ENCODE results near the gene HECW1. TPM values are rescaled to one million over a fixed set of nuclear protein-coding genes. Genes with fewer than 3 reads are reported as not detected.

The HECW1 gene
- total and polyA plus RNA-seq, 2 of the 8 experiments (the other 6 are each of a cell fraction or from before 2014, with no cell fraction given) = 2.9 to 12.7 TPM

GRCh38 chr7:43092819-43093218 lies 19.6 kb upstream of the HECW1 start:
- DNase-seq (ENCODE audit: low read depth in 1 of 2, low spot score in 2 of 2) = no peak
- no peaks in the 10 kb centered on the region for H3K79me1 ChIP-seq (ENCODE audit: low read depth, low read length)
- H3K4ac ChIP-seq (replicated peaks; ENCODE audit: insufficient read length, low read depth, low read length) = no peak overlapping the region
- no peak overlapping the region for H3K27ac ChIP-seq (ENCODE audit: low read depth, low read length)
- no peaks in the 10 kb centered on the region for H3K27me3 ChIP-seq (replicated peaks in 1 of 4; ENCODE audit: control insufficient read depth in 3 of 4, extremely low read depth in 1 of 4, insufficient read depth in 3 of 4, low read length in 3 of 4)
- no peak overlapping the region for H4K8ac ChIP-seq (ENCODE audit: extremely low read depth, insufficient read depth, low read length)
- no peaks in the 10 kb centered on the region; the same call in 1 of the 2 replicates for H3K23me2 ChIP-seq (ENCODE audit: low read depth, low read length)
- WGBS, 2 experiments (ENCODE audit: extremely low coverage in 1 of 2, insufficient coverage in 1 of 2, insufficient read length in 1 of 2, insufficient replicate concordance in 2 of 2, low coverage in 1 of 2, low lambda C conversion rate in 2 of 2, missing lambda C conversion rate in 1 of 2) = 87% methylated on average over 1 of the region's 1 CpG; no CpG with 5 or more reads in 1 of the 2 experiments
- no peak overlapping the region for H3K14ac ChIP-seq (ENCODE audit: insufficient read length)
- H4K91ac ChIP-seq (replicated peaks; ENCODE audit: insufficient read length, low read length) = no peak overlapping the region
- H3K4me3 ChIP-seq (ENCODE audit: extremely low read depth in 1 of 4, insufficient read depth in 2 of 4, low read depth in 3 of 4, low read length in 4 of 4) = no peak overlapping the region
- POLR2A ChIA-PET (ENCODE audit: partially characterized antibody) = no interaction called here
- no peak overlapping the region for H2BK20ac ChIP-seq (ENCODE audit: low read length)
- no peak overlapping the region for H3K23ac ChIP-seq (ENCODE audit: insufficient read length)
- no peak overlapping the region for H2BK120ac ChIP-seq (replicated peaks; ENCODE audit: low read depth, low read length)
- no peak overlapping the region for H2BK15ac ChIP-seq (ENCODE audit: low read length)
- TF ChIP-seq RAD21 (IDR thresholded peaks at IDR 0.05 in 1 of 2, conservative IDR thresholded peaks at IDR 0.05 in 1 of 2; ENCODE audit: low read depth in 2 of 2, low read length in 2 of 2) (no peak), KDM4A (IDR thresholded peaks at IDR 0.05; ENCODE audit: low read depth, low read length, severe bottlenecking) (no peak), ATF3 (IDR thresholded peaks at IDR 0.05; ENCODE audit: insufficient read depth, low read depth, low read length) (no peak)
- no peak overlapping the region for H3K18ac ChIP-seq (ENCODE audit: extremely low read depth, low read length)
- no peaks in the 10 kb centered on the region for H3K4me1 ChIP-seq (replicated peaks in 1 of 4; ENCODE audit: control insufficient read depth in 3 of 4, insufficient read depth in 4 of 4, low read length in 3 of 4)
- H2BK5ac ChIP-seq (ENCODE audit: low read depth, low read length) = no peak overlapping the region
- no peak overlapping the region for H3K4me2 ChIP-seq (ENCODE audit: insufficient read depth in 1 of 2, low read depth in 2 of 2, low read length in 2 of 2)
- no peak overlapping the region for H2AFZ ChIP-seq (ENCODE audit: low read length)
- CTCF ChIA-PET (ENCODE audit: partially characterized antibody) = interaction anchor here (0.7 kb wide), 1 partner anchor 268 kb away, joined by 3 read pairs; no protein-coding TSS in a partner anchor
- no peak overlapping the region for H4K5ac ChIP-seq (ENCODE audit: insufficient read length, low read depth, low read length)
- H2BK12ac ChIP-seq (ENCODE audit: low read depth, low read length) = no peak overlapping the region
- H2AK5ac ChIP-seq (ENCODE audit: low read depth, low read length) = no peak overlapping the region
- no peaks in the 10 kb centered on the region for H3K36me3 ChIP-seq (ENCODE audit: control insufficient read depth in 2 of 4, insufficient read depth in 4 of 4, low read length in 3 of 4)
- no peak overlapping the region for H3K9ac ChIP-seq (replicated peaks in 1 of 4; ENCODE audit: extremely low read depth in 1 of 4, low read depth in 3 of 4, low read length in 3 of 4)
- H3K9me3 ChIP-seq (ENCODE audit: insufficient read depth in 2 of 2, low read depth in 1 of 2, low read length in 1 of 2) = peaks cover 0 to 3% of the 10 kb centered on the region in 2 experiments; a peak in 1 of 4 replicates
- FAIRE-seq = no peak
- no peaks in the 10 kb centered on the region for H4K20me1 ChIP-seq (replicated peaks in 1 of 2; ENCODE audit: control insufficient read depth in 1 of 2, insufficient read depth in 2 of 2, low read length in 2 of 2)
- H3K79me2 ChIP-seq (ENCODE audit: control insufficient read depth in 1 of 2, insufficient read depth in 2 of 2, low read length in 2 of 2) = no peaks in the 10 kb centered on the region
- H3K56ac ChIP-seq (replicated peaks; ENCODE audit: insufficient read length, low read depth, low read length) = no peak overlapping the region

Data from H1 (cell line).